Measurements from ENCODE around the gene SLPI. TPM values are rescaled to one million over a fixed set of nuclear protein-coding genes. Genes with fewer than 3 reads are reported as not detected.

SLPI gene
- total and polyA plus RNA-seq, 2 of the 13 experiments (the other 11 are each of a cell fraction or from before 2014, with no cell fraction given), result 0.13 TPM; not detected in 1

DNA sequence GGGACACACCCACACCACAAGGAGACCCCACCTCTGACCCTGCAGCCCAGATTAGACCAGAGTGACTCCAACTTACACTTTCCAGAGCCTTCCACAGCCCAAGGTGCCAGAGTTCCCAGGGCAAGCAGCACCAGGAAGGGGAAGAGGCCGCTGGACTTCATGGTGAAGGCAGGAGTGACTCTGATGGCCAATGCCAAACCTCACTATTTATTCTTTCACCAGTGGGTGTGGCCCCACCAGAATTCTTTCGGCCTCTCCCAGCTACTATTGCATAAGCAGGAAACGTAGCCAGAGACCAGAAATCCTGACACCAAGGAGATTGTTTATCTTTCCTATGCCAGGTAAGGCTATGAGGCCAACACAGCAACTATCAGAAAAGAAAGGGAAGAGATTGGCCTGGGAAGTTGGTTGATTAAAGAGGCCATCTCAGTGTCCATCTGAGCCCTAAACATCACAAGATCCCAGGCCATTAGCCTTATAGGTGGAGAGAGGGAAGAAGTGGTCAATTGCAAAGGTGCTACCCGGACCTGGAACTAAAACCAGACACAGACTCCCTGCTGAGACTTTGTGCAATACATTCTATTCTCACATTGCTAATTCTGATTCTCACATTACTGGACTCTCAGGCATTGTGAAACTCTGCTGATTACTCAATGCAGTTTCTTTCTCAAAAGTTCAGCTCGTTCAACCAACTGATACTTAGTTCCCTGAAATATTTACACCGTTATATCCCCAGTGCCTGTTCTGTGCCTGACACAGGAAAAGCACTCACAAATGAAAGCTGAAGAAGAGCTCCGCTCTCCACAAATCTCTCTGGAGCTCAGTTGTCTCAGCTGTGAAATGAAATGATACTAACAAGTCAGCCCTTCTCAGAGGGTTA lies at the start of gene SLPI (continued):
- TF ChIP-seq SETDB1 (CRISPR knock-in tag; IDR thresholded peaks at IDR 0.05; ENCODE audit: borderline replicate concordance) (no peak), KDM4B (CRISPR knock-in tag; IDR thresholded peaks at IDR 0.05) (no peak), ZNF207 (IDR thresholded peaks at IDR 0.05; ENCODE audit: borderline replicate concordance) (no peak), KLF13 (CRISPR knock-in tag; IDR thresholded peaks at IDR 0.05) (no peak), CHD2 (IDR thresholded peaks at IDR 0.05; ENCODE audit: low read depth, low read length) (no peak), FIP1L1 (IDR thresholded peaks at IDR 0.05; ENCODE audit: borderline replicate concordance, insufficient read depth, low read depth, low read length) (no peak), GZF1 (CRISPR knock-in tag; IDR thresholded peaks at IDR 0.05) (no peak), SIN3B (IDR thresholded peaks at IDR 0.05; ENCODE audit: low read length) (no peak), ZNF253 (CRISPR knock-in tag; IDR thresholded peaks at IDR 0.05; ENCODE audit: borderline replicate concordance) (no peak), ZNF614 (CRISPR knock-in tag; IDR thresholded peaks at IDR 0.05; ENCODE audit: borderline replicate concordance) (no peak), TRAFD1 (CRISPR knock-in tag; IDR thresholded peaks at IDR 0.05; ENCODE audit: borderline replicate concordance) (no peak), CBX2 (IDR thresholded peaks at IDR 0.05; ENCODE audit: low read depth, low read length) (no peak), CBX2 (CRISPR knock-in tag; IDR thresholded peaks at IDR 0.05; ENCODE audit: low read depth) (no peak), POGK (CRISPR knock-in tag; conservative IDR thresholded peaks at IDR 0.05) (no peak), SRSF4 (IDR thresholded peaks at IDR 0.05; ENCODE audit: low read depth, low read length, poor library complexity, severe bottlenecking) (no peak), XRCC5 (optimal IDR thresholded peaks at IDR 0.05; ENCODE audit: low read length) (no peak), RBM22 (optimal IDR thresholded peaks at IDR 0.05; ENCODE audit: low read length) (no peak), ZNF124 (CRISPR knock-in tag; IDR thresholded peaks at IDR 0.05) (no peak), NCOA2 (CRISPR knock-in tag; IDR thresholded peaks at IDR 0.05) (no peak), ZMAT3 (CRISPR knock-in tag; conservative IDR thresholded peaks at IDR 0.05) (no peak), DNMT3B (CRISPR knock-in tag; conservative IDR thresholded peaks at IDR 0.05) (no peak), HOXA9 (CRISPR knock-in tag; IDR thresholded peaks at IDR 0.05; ENCODE audit: borderline replicate concordance) (no peak), SKI (IDR thresholded peaks at IDR 0.05; ENCODE audit: partially characterized antibody) (no peak), ERF (CRISPR knock-in tag; IDR thresholded peaks at IDR 0.05) (no peak), BORCS8-MEF2B (CRISPR knock-in tag; IDR thresholded peaks at IDR 0.05) (no peak), ZNF33A (CRISPR knock-in tag; IDR thresholded peaks at IDR 0.05; ENCODE audit: borderline replicate concordance) (no peak)
- TF ChIP-seq, protein P1, sequence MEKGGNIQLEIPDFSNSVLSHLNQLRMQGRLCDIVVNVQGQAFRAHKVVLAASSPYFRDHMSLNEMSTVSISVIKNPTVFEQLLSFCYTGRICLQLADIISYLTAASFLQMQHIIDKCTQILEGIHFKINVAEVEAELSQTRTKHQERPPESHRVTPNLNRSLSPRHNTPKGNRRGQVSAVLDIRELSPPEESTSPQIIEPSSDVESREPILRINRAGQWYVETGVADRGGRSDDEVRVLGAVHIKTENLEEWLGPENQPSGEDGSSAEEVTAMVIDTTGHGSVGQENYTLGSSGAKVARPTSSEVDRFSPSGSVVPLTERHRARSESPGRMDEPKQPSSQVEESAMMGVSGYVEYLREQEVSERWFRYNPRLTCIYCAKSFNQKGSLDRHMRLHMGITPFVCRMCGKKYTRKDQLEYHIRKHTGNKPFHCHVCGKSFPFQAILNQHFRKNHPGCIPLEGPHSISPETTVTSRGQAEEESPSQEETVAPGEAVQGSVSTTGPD (CRISPR knock-in tag; IDR thresholded peaks at IDR 0.05), result peak; percentile 57; the same call in 1 of the 2 replicates
